Right ventricle myocardium superior (tissue), 1 donor: ENCODE data around the gene PSD. TPM values are rescaled to one million over a fixed set of nuclear protein-coding genes. Genes with fewer than 3 reads are reported as not detected.

Experiments used
- ATAC-seq: fragments of 200-7000 bp; cut with Tn5 transposase; one replicate; pipeline ENCODE4 v1.9.1; 2020; ENCODE audit warnings: mild to moderate bottlenecking; ENCODE audit not compliant: poor library complexity
- DNase-seq: peaks from one replicate; pipeline ENCODE4 v3.0.0-alpha.2; 2020
- intact Hi-C: fragments of 100-400 bp; cut with DNase I; formaldehyde crosslinking; loops from one replicate; pipeline ENCODE4 v1.11.2; 2022
- microRNA-seq: library from miRNA; unstranded; fragments of <30 nt; microRNA quantifications from one replicate; pipeline ENCODE4 v1.2.0, GENCODE V29; 2020
- total RNA-seq: library from RNA; stranded (reverse); fragmentation: NEBNext Ultra II Directional; extraction: Animal tissue kit (Norgen Biotek cat#: 25700); gene quantifications from one replicate; pipeline ENCODE4 v1.2.1, GENCODE V29; 2021
- donor health status: DM: no; HTN: yes; CAD: no; lungs with severe emphysema.

Gene PSD
- total RNA-seq, 1 donor from 2014 or later = 0.89 TPM

DNA sequence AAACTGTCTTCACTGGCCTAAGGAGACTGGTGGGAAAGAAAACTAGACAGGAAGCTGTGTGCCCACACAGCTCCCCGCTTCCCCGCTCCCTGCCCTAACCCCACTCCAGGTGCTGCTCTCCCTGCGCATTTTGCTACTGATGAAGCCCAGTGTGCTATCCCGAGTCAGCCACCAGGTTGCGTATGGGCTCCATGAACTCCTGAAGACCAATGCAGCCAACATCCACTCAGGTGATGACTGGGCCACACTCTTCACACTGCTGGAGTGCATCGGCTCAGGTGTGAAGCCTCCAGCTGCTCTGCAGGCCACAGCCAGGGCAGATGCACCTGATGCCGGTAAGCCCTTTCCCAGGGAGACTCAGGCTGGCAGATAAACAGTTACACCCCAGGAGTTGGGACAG, 43.3 kb downstream of the PSD start:
- no peak for ATAC-seq
- intact Hi-C loops = no loop called here
- no peak for DNase-seq

DNA sequence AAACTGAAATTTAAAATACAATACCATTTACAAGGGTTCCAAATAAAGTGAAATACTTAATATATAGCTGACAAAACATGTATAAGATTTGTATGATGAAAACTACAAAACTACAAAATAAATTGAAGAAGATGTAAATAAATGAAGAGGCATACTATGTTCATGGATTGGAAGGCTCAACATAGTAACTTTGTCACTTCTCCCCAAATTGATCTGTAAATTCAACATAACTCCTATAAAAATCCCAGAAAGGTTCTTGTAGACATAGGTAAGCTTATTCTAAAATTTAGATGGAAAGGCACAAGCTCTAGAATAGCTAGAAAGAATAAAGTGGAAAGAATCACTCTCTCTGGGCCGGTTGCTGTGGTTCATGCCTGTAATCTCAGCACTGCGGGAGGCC, 47.3 kb downstream of the PSD start:
- intact Hi-C loops = no loop called here
- DNase-seq (no peak), ATAC-seq (no peak)

- no peak for ATAC-seq
- intact Hi-C loops = no loop called here
These were observed 50.5 kb downstream of the PSD start for GRCh38 chr10:102368077-102368476.

DNA sequence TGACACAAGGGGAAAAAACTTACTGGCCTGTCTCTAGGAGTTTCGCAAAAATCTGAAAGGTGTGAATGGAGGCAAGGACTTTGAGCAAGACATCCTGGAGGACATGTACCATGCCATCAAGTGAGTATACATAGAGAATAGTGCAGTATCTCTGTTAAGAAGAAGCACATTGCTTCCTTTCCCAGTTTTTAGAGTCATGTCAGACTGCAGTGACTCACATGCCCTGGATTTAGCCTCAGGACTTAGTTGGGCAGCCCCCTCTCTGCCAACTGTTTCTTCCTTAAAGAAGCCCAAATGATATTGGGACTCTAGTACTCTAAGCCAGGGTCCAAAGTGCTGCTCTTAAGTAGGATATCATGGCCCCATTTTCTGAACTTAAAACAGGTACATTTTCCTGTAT, 51.1 kb downstream of the PSD start:
- intact Hi-C loops = no loop called here
- ATAC-seq (no peak), DNase-seq (no peak)

More at GRCh38 chr10:102368077-102368476, 50.5 kb downstream of the PSD start:
- DNase-seq = no peak

DNA sequence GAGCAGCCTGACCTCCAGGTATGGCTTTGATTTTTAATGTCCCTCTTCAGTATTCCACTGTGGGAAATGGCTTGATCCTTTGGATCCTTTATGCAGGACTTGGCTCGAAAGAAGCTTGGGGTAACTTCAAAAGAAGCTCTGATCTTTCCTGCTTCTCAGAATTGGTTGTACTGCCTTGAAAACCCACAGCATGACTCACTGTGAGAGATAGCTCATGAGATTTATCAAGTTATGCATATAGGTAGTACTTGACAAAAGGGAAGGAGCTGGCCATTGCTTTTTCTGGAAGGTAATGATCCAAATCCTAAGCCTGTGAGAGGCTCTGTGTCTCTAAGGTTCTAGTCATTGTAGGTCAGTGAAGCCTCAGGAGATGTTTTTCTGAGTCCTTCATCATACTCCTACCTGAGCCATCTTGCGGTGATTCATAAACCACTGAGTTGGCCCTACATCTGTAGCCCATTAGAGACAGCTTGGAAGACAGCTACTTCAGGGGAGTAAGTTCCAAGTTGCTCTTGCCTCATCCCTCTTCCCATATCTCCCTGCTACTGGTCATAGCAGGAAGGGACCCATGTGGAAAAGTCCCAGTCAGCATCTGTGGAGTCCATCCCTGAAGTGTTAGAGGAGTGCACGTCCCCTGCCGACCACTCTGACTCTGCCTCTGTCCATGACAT, 59.7 kb downstream of the PSD start:
- DNase-seq (no peak), ATAC-seq (no peak)
- intact Hi-C loops = no loop called here

DNA sequence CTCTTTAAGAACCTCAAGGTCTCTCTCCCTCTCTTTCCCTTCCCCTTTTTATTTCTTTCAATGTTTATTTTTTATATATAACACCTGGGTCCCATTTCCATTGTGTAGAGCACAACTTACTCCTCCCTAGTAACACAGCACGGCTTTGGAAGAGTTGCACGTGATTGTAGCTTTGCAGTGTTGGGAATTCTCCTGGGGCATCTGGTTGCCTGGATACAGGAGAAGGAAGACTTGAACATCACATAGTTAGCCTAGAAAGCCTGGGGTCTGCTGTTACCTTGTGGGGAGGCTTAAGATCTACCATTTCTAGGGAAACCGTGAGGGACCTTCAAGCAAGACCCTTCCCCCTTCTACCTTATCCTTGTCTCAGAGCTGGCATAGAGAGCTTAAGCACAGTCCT, 64.1 kb downstream of the PSD start:
- ATAC-seq (no peak), DNase-seq (no peak)
- intact Hi-C loops = loop anchor here (5.0 kb wide), 1 partner anchor 187 kb away; no protein-coding TSS in a partner anchor

Small RNA genes lying within 50 kb of the gene (microRNA-seq; reads per million reads assigned to microRNA genes)
- gene MIR146B = 209 reads per million, percentile 63 among the genes with 10 or more reads in this experiment

Other genes starting within 250 kb of the PSD start
- gene ELOVL3, start 192.5 kb downstream of the PSD start, total RNA-seq = 0.22 TPM
- gene PITX3, start 177.3 kb downstream of the PSD start, total RNA-seq = 3.4 TPM
- 41.4 TPM for gene GBF1, start 173.3 kb downstream of the PSD start, total RNA-seq
- 13.3 TPM for gene NFKB2, start 23.1 kb downstream of the PSD start, total RNA-seq
- gene FBXL15, start 2.1 kb upstream of the PSD start, total RNA-seq = 9.4 TPM
- gene CUEDC2, start 13.8 kb upstream of the PSD start, total RNA-seq = 73.8 TPM
- gene C10orf95, start 32.8 kb upstream of the PSD start, total RNA-seq = not detected
- 90.6 TPM for gene ACTR1A, start 83.9 kb upstream of the PSD start, total RNA-seq
- gene SUFU, start 85.2 kb upstream of the PSD start, total RNA-seq = 7.6 TPM
- gene TRIM8, start 225.7 kb upstream of the PSD start, total RNA-seq = 103 TPM